ENCODE measurements around the gene WWOX.

The WWOX gene

DNA sequence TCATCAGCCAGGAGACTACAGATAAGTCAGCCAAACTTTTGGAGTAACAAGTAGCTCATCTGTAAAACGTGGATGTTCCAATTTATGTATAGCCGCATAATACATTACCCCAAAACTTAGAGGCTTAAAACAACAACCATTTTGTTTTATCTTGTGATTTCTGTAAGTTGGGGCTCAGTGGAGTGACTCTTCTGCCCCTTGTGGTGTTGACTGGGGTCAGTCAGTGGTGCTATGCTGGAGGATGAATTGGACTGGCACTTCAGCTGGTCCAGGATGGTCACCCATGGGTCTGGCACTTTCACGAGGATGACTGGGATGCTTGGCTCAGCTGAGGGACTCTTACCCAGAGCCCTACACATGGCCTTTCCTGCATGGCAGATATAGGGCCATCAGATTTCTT is 172.5 kb downstream of the WWOX start:
- DNase-seq, result no peak

DNA sequence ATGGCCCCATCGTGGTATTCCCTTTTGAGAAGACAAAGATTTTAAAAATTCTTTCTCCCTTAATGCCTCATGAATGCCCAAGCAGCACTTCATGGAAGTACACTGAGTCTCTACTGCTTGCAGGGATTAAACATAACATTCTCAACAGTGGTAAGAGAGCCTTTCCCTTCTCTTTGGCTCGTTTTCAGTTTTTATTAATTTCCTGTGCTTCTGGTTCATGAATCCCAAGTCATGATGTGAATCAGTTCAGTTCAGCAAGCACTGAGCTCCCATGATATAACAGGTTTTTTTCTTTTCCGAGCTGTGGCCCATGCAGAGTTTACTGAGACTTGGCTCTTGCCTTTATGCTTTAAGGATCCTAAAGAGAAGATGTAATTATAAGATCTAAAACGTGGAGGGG is 175.3 kb downstream of the WWOX start:
- DNase-seq, result no peak

DNA sequence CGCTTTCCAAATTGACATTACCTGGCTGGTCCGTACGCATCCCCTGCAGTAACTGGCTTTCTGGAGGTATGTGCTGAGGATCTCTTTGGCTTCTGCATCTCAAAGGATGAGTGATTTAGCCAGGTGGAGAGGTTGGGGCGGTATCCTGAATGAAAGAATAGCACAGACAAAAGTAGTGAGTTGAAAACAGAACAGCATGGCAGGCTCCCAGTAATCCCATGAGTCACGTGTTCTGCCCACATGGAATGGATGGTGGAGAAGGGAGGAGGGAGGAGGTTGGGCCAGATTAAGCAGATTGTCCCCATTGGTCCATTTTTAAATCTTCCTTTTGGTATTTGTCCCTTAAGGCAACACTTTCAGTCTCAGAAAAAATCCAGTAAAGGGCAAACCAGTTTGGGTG is 176.0 kb downstream of the WWOX start:
- DNase-seq, result no peak

DNA sequence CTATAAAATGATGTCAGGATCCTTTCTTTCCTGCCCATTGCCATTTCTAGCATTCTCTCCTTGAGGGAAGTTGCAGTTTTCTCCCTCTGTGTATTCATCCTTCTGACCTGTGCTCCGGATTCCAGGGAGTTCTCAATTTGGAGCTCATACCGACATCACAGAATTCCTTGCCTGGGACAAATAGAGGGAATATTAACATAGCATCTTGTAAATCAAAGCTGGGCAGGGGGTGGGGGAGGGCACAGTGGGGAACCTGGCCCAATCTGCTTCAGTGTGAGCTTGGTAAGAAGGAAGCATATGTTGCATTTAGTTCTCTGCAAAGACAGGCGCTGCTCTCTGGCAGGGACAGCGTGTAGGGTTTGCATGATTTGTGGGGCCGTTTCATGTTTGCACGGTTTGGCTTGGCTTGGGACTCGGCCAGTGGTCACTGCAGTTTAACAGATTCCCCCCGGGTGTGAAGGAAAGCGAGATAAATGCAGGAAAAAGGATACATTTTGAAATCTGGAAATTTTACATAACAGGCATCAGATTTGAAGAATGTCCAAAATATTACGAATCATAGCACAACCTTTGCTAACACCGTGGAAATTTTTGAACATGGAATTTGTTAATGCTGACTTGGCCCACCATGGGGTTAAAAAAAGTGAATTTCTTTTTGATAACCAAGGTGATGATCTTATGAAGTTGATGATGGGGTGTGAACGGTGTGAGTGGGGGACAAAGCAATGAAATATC is 178.0 kb downstream of the WWOX start:
- peak in 1 of 51 donors; percentile 1 for DNase-seq

DNA sequence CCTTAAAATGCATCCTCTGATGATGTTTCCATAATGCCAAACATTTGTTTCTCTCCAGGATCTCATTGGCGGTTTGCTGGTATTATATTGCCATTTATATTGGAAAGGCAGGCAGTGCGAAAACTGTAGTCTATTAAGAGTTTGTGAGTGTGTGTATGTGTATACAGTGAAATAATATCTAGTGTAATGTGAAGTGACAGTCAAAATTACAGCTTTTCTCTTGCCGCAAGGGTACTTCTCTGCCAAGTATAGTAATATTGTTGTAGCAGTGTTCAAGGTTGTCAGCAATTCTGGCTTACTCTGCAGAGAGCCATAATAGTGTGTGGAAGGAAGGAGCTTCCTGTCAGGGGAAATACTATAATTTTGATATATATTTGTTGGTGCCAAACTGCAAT is 178.6 kb downstream of the WWOX start:
- DNase-seq, result no peak

DNA sequence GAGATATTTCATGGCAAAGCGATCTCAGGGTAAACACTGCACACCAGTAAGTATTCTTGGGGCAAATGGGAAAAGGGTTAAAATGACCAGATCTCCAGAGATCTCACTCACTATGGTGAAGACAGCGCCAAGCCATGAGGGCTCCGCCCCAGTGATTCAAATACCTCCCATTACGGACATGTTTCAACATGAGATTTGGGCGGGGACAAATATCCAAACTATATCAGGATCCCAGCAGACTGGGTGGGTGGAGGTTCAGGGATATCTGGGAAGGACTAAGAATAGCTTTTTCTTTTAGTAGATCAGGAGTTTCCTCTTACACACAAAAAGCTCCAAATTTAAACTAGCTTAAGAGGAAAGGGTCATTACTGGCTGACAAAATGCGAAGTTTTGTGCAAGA is 181.7 kb downstream of the WWOX start:
- DNase-seq, result no peak

DNA sequence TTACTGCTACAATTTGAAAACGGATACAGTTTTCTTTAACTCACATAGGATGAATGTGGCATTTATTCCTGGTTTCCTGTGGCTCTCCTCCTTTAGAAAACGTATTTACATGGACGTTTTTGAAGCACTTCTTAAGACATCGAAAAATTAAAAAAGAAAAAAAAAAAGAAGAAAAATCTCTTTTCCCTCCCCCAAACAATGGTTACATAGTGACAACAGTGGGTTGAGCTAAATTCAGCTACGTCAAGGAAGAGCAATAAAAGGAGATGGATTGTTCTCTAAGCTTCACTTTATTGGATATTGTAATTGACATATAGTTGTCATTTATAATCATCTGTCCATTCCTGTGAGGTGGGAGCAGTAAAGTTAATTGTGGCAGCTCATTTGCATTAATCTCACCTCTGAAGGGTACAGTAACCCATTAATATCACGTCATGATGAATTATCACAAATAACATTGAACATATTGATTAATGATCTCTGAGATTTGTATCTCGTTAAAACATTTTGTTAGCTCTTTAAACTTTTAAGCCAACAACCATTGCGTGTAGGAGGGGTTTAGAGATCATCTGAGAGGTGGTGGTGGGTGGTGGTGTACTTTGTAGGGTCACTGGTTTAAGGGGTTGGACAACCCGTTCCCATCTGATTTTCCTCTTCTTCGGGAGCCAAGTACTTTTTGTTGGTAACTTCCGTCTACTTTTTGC is 184.2 kb downstream of the WWOX start:
- no peak for DNase-seq

DNA sequence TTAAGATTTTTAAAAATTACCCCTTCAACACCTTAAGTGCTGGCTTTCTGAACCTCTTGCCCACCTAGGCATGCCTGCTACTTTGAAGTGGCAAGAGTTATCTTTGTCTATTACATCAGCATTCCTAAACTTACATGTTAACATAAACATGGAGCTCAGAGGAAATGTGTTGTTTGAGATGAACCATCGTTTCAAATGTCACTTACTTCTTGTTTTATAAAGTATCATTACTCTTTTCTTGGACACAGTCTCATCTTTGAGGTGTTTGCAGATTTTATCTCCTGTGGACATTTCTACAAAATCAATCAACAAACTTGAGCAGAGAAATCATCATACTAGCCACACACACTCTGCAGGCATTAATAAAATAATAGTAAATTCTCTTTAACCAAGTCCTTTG is 184.9 kb downstream of the WWOX start:
- DNase-seq, result no peak

DNA sequence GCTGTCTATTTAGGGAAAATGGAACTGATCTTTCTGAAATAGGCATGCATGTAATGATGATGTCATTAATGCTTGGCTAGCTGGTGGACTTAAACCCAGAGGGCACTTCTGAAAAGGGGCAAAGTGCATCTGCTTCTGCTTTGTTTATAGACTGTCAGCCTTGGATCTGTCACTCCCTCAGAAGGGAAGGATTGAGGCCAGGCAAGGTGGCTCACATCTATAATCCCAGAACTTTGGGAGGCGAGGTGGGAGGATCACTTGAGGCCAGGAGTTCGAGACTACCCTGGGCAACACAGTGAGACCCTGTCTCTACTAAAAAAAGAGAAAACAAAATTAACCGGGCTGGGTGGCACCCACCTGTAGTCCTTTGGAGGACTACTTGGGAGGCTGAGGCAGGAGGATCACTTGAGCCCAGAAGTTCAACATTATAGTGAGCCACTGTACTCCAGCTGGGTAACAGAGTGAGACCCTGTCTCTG is 185.5 kb downstream of the WWOX start:
- DNase-seq, result no peak

DNA sequence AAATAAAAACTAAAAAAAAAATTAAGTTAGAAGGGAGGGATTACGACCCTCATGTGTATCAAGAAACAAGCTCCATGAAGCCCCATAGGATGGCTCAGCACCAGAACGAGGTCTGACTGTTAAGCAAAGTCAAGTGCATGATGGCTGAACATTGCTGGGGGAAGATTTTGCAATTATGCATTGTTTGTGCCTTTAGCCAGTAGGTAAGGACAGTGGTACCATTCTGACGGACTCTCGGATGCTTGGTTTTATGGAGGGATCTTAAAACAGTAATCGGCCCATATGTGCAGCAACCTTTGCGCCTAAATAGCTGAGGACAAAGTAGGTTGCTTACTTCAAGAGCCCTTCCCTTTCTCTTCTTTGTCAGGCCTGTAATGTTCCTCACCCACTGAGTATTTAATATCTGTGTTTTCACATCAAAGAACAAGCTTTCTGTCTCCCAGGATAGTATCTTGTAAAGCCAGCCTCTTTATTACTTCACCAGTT is 186.0 kb downstream of the WWOX start:
- DNase-seq, result no peak

DNA sequence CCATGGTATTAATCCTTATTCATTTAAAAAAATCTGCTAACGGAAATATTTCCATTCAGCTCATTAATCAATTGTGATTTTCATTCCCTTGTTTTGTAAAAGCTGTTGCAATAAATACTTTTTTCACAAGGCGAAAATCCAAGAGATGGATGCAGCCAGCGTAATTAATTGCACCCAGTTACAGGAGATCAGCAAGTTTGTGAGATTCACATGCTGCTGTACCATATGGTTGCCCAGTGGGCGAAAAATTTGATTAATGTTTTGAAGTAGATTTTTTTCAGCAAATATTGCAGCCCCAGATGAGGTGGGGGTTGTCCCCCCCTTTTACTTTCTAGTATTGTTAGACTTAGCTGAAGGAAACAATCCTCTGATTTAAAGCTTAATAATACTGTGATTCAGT is 186.6 kb downstream of the WWOX start:
- DNase-seq, result no peak

DNA sequence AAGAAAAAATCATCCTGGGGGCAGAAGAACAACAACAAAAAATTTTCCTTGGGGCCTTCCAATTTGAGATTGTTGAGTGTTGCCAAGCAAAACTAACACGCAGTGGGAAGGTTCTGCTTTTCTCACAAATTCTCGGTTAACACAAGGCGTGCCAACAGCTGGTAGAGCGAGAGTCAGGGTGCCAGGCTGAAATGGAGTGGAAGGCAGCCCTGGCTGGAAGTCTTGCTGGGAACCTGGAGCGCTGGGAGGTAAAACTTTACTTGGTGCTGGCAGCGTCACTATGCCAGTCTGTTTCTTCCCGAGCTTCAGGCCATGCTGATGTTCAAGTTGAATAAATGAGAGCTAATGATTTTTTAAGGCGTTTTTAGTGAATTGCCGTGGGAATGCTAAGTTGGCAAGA is 189.4 kb downstream of the WWOX start:
- DNase-seq, result peak in 24 of 51 donors; percentile 0 to 63 (median 27)

DNA sequence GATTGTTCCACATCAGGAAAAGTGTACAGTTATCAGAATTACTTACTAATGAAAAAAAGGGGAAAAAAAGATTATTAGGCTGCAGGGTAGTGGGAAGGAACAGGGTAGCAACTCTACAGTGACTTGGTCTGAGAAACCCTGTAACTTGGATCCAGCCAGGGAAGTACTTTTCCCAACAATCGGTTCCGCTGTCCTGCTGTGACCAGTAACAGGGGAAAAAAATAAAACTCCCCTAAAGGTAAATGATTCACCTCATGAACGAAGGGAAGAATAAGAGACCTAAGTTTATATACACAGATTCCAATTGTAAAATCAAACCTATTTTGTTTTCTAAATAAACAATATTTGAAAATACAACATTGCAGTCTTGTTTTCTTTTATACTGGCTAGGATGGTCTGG is 189.9 kb downstream of the WWOX start:
- DNase-seq, result no peak

DNA sequence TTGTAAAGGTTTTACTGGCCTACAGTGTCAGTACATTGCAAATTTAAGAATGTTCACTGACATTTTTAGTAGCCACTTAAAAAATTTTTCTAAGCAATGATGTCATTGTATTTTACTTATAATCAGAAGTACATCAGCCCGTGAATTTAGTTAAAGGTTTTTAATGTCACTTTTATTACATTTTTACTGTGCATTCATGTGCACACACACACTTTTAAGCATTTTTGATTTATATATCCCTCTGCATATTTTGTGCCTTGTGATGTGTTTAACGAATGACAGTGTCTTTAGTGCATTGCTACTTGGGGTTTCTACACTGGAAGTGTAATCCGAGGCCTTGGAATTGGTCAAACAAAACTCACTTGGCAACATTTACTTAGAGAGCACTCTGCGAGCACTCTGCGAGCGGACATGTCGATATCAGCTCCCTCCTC is 190.4 kb downstream of the WWOX start:
- DNase-seq, result no peak

DNA sequence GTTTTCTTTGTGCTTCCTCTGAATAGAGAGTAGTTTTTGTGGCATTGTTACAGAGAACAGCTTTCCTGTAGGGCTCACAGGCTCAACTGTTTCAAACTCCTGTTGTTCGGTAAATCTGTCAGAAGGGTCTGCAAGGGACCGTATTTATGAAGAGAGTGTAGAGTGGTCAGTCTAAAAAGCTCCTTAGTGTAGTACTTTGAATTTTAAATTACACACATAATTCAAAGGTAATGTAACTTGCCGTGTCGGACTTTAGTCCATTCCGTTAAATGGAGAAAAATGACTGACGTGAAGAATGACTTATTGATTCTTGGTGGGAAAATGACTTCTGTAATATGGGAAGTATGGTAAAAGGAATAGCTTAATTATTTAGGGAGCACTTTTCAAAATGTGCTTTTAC is 190.9 kb downstream of the WWOX start:
- DNase-seq, result no peak

DNA sequence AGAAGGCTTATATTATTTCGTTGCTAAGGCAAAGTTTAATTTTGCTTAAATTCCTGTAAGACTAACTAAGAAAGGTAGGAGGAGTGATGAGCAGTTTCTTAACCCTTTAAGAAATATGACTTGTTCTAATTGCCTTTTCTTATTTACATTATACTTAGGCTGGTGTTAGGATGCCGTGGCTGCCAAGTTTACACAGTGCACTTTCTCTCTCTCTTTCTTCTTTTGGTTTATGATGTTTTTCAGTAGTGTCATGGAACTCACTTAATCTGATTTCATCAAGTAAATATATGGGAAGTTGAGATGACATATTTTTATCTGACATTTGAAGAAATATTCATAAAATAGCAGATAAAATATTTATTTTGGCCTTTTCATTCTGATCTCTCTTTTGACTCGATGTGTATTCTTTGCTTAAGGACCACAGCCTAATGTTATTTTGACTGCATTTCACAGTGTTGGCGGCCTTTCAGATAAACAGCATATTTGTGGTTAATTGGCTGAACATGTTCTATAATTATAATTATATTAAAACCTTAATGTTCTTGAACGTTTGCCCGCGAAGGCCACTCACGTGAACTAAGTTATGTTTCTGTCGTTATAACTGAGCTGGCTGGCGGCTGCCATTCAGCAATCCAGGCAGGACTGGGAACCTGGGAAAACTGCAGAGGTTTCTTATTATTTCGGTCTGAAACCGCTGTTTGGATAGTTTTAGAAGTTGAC is 191.6 kb downstream of the WWOX start:
- no peak for DNase-seq

DNA sequence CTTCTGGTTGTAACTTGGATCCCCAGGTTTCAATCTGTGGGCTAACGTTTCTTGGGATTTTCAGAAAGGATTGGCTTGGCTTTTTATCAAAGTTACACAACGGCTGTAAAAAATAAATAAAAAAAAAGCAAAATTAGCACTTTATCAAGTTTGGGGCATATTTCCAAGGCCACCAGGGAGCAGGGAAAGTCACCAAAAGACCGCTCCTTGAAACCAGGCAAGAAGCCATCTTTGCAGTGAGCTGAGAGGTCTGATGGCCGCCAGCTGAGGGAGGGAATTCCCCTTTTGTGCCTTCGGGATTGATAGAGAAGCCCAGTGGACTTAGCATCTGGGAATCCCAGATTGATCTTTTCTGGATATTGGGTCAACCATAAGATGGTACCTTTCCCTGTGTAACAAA is 192.2 kb downstream of the WWOX start:
- DNase-seq, result no peak

DNA sequence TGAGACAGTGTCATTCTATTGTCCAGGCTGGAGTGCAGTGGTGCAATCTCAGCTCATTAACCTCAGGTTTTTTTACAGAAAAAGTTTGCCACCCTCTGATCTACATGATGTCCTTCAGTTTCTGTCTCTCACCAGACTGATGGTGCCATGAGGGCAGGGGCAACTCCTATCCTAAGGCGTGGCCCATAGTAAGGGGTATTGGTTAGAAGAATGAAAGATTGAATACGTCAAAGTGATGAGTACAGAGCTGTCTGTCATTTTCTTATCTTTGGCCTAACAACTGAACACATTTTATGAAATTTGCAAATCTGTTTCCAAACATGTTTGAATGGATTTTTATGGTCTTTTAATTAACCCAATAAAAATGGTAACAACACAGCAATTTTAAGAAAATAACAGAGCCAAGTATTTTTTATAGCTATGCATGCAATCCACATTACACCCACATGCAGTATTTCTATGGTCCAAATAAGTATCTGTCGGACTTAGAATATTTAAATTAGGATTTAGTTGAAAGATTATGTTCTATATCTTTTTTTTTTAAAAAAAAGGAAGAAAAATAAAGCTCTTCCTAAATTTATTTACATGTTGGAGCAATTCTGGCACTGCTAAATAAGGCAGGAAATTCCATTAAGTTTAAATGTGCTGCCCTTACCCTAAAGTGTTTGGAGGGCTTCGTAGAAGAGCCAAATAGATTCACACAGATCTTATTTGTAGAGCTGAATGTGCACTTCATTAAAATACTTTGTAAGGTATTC is 192.8 kb downstream of the WWOX start:
- no peak for DNase-seq

DNA sequence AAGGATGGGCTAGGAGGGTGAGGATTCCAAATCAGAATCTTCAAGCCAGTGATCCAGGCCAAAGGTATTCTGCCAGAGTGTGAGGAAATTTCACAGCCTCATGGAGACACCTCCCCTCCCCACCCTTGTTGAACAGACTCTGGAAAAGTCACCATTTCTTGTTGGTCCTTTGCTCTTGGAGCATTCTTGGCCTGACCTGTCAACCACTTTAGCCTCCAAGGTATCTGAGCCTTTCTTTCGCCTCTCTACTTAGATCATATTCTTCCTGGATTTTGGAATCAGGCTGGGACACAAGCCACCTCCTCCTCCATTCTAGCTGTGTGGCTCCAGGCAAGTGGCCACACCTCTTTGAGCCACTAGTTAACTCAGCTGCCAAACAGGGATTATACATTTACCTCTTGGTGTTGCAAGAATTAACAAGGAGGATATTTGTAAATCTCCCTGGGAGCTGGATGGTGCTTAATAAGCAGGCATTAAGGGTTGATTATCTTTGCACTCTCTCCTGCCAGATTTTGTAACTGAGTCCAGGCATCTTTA is 193.5 kb downstream of the WWOX start:
- DNase-seq, result no peak

DNA sequence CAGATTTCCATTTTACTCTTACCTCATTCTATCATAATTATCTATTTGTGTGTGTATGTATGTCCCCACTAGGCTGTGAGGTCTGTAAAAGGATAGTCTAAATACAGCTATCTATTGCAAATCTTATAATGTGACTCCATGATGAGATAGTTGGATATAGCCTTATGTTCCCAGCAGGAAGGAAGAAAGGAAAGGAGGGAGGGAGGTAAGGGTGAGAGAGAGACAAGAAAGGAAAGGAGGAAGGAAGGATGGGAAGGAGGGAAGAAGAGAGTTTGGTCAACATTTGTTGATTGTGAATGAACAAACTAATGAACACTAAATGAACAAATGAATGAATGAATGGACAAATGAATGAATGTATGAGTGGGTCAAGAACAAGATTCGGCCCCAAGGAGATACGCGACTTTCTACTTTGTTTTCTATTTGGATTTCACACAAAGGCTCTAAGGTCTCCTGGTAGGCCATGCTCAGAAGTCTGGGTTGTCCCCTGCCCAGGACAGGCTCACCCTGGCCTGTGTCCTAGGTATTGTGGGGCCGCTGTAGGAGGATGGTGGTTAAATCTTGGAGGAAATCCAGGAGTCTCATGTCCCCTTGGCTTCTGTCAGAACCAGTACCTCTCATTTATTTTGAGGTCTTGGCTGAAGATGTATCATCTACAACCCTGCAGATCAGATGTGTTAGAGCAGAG is 195.2 kb downstream of the WWOX start:
- no peak for DNase-seq
